Osteoblast (primary cell): ENCODE measurements around the gene AFF3. TPM values are rescaled to one million over a fixed set of nuclear protein-coding genes. Genes with fewer than 3 reads are reported as not detected.

ENCODE experiments used
- DNase-seq: peaks from one replicate; pipeline ENCODE4 v3.0.0; 2011; ENCODE audit warnings: low spot score, mixed read lengths; ENCODE audit not compliant: insufficient read length; ENCODE audit errors: missing footprints
- H2AFZ ChIP-seq: 2 replicates; pipeline ENCODE4 v1.6.0; 2011; ENCODE audit warnings: mild to moderate bottlenecking, low read length
- H3K27ac ChIP-seq: 2 replicates; pipeline ENCODE4 v1.5.1; 2011; ENCODE audit warnings: mild to moderate bottlenecking, low read depth, low read length, moderate library complexity
- H3K27me3 ChIP-seq: 2 replicates; pipeline ENCODE4 v1.6.0; 2012; ENCODE audit warnings: mild to moderate bottlenecking, control low read depth, inconsistent platforms, low read length, moderate library complexity; ENCODE audit not compliant: insufficient read depth
- H3K36me3 ChIP-seq: 2 replicates; pipeline ENCODE4 v1.5.1; 2011; ENCODE audit warnings: mild to moderate bottlenecking, low read length, control low read depth, moderate library complexity; ENCODE audit not compliant: insufficient read depth
- H3K4me1 ChIP-seq: 2 replicates; pipeline ENCODE4 v1.5.1; 2011; ENCODE audit warnings: mild to moderate bottlenecking, low read length, control low read depth, moderate library complexity; ENCODE audit not compliant: insufficient read depth
- H3K4me2 ChIP-seq: 2 replicates; pipeline ENCODE4 v1.6.0; 2011; ENCODE audit warnings: mild to moderate bottlenecking, low read length; ENCODE audit not compliant: insufficient read depth
- H3K4me3 ChIP-seq: fragments of 200-600 bp; sonication (generic); 3 replicates; pipeline ENCODE4 v1.5.1; 2012; ENCODE audit warnings: mild to moderate bottlenecking, low read length, inconsistent platforms; ENCODE audit not compliant: insufficient read depth
- H3K79me2 ChIP-seq: 2 replicates; pipeline ENCODE4 v1.6.0; 2012; ENCODE audit warnings: mild to moderate bottlenecking, low read length, control low read depth, inconsistent platforms; ENCODE audit not compliant: insufficient read depth
- H3K9me3 ChIP-seq: 2 replicates; pipeline ENCODE4 v1.5.1; 2011; ENCODE audit warnings: low read depth, low read length, control low read depth
- H4K20me1 ChIP-seq: 2 replicates; pipeline ENCODE4 v1.6.0; 2012; ENCODE audit warnings: mild to moderate bottlenecking, low read length, control low read depth; ENCODE audit not compliant: insufficient read depth
- CTCF ChIP-seq: IDR thresholded peaks from 2 replicates; pipeline ENCODE4 v1.5.1; 2011; ENCODE audit warnings: mild to moderate bottlenecking, low read depth, low read length, moderate library complexity; ENCODE audit errors: extremely low read depth
- total RNA-seq: library from RNA; depleted of rRNA; stranded (reverse); fragments of >200 nt; gene quantifications from 2 replicates; pipeline ENCODE4 v1.2.3, GENCODE V29; 2012

The AFF3 gene
- total RNA-seq, 1 donor = 4.3 TPM

- Histone ChIP-seq H3K4me2 (no peak overlapping the region), H3K36me3 (no peaks in the 10 kb centered on the region), H3K79me2 (no peaks in the 10 kb centered on the region), H3K27ac (peak overlapping the region; percentile 40), H3K4me3 (no peak overlapping the region), H3K4me1 (peaks cover 25% of the 10 kb centered on the region), H3K27me3 (no peaks in the 10 kb centered on the region), H4K20me1 (no peaks in the 10 kb centered on the region), H2AFZ (no peak overlapping the region), H3K9me3 (no peaks in the 10 kb centered on the region)
- no peak for DNase-seq
- no peak for TF ChIP-seq CTCF
These were observed 330.0 kb downstream of the AFF3 start for GRCh38 chr2:99812426-99812825.

- Histone ChIP-seq H4K20me1 (no peaks in the 10 kb centered on the region), H3K27me3 (no peaks in the 10 kb centered on the region), H3K4me2 (peak overlapping the region; percentile 1), H2AFZ (no peak overlapping the region), H3K27ac (peak overlapping the region; percentile 40), H3K36me3 (no peaks in the 10 kb centered on the region), H3K4me1 (peaks cover 34% of the 10 kb centered on the region), H3K9me3 (no peaks in the 10 kb centered on the region), H3K4me3 (no peak overlapping the region), H3K79me2 (no peaks in the 10 kb centered on the region)
- no peak for TF ChIP-seq CTCF
- peak; percentile 59 for DNase-seq
These were observed 330.8 kb downstream of the AFF3 start for GRCh38 chr2:99811544-99811943.

- no peaks in the 10 kb centered on the region for H3K79me2 ChIP-seq
- H3K4me2 ChIP-seq = no peak overlapping the region
- H3K36me3 ChIP-seq = no peaks in the 10 kb centered on the region
- H3K4me3 ChIP-seq = no peak overlapping the region
- H2AFZ ChIP-seq = no peak overlapping the region
- H3K27me3 ChIP-seq = no peaks in the 10 kb centered on the region
- H3K9me3 ChIP-seq = no peaks in the 10 kb centered on the region
- no peak for TF ChIP-seq CTCF
- H3K27ac ChIP-seq = no peak overlapping the region
- DNase-seq = no peak
- peaks cover 41% of the 10 kb centered on the region for H3K4me1 ChIP-seq
- no peaks in the 10 kb centered on the region for H4K20me1 ChIP-seq
These were observed 332.2 kb downstream of the AFF3 start for GRCh38 chr2:99810225-99810624.

- DNase-seq = no peak
- Histone ChIP-seq H3K36me3 (no peaks in the 10 kb centered on the region), H3K4me2 (no peak overlapping the region), H4K20me1 (no peaks in the 10 kb centered on the region), H3K27me3 (no peaks in the 10 kb centered on the region), H3K79me2 (no peaks in the 10 kb centered on the region), H3K27ac (no peak overlapping the region), H3K9me3 (no peaks in the 10 kb centered on the region), H2AFZ (no peak overlapping the region), H3K4me1 (peaks cover 41% of the 10 kb centered on the region), H3K4me3 (no peak overlapping the region)
- TF ChIP-seq CTCF = no peak
These were observed 333.0 kb downstream of the AFF3 start for GRCh38 chr2:99809259-99809900.
